Measurements from ENCODE around the gene GCGR. TPM values are rescaled to one million over a fixed set of nuclear protein-coding genes. Genes with fewer than 3 reads are reported as not detected.

GCGR gene
- total and polyA plus RNA-seq, 2 of the 13 experiments (the other 11 are each of a cell fraction or from before 2014, with no cell fraction given): 0.04 to 0.13 TPM

DNA sequence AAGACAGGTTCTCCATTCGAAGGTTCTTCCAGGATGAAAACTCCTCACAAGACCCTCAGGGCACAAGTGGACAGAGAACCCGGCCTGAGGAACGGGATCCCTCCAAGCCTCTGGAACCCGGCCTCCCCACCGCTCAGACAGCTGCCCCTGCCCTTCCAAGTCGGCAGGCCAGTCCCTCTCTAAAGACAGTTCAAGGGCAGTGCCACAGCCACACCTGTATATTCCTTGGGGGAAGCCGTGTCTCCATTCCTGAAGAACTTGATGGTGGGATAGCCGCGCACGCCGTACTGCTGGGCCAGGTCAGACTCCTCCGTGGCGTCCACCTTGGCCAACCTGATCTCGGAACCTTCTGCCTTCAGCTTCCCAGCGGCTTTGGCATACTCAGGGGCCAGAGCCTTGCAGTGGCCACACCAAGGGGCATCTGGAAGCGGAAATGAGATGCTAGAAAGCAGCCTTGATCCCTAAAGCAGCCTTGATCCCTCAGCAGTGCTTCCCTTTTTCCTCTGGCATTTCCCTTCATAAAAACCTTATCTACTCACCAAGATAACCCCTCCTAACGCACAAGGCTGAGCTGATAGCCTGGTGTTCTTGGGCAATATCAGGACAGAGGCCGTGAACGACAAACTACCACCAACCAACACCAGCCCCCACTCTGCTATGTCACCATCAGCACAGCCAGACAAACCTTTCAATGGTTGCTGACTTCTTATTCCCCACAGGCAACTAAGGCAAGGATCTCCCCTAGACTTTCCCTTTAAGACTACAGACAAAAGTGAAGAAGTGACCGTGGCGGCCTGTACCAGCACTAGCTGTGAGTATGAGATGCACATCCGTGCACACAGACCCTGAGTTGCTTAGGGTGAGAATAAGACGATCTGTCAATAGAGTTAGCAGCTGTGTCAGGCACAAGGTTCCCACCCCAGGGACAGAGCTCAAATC lies 55.3 kb downstream of the GCGR start (continued):
- TF ChIP-seq, protein P1, sequence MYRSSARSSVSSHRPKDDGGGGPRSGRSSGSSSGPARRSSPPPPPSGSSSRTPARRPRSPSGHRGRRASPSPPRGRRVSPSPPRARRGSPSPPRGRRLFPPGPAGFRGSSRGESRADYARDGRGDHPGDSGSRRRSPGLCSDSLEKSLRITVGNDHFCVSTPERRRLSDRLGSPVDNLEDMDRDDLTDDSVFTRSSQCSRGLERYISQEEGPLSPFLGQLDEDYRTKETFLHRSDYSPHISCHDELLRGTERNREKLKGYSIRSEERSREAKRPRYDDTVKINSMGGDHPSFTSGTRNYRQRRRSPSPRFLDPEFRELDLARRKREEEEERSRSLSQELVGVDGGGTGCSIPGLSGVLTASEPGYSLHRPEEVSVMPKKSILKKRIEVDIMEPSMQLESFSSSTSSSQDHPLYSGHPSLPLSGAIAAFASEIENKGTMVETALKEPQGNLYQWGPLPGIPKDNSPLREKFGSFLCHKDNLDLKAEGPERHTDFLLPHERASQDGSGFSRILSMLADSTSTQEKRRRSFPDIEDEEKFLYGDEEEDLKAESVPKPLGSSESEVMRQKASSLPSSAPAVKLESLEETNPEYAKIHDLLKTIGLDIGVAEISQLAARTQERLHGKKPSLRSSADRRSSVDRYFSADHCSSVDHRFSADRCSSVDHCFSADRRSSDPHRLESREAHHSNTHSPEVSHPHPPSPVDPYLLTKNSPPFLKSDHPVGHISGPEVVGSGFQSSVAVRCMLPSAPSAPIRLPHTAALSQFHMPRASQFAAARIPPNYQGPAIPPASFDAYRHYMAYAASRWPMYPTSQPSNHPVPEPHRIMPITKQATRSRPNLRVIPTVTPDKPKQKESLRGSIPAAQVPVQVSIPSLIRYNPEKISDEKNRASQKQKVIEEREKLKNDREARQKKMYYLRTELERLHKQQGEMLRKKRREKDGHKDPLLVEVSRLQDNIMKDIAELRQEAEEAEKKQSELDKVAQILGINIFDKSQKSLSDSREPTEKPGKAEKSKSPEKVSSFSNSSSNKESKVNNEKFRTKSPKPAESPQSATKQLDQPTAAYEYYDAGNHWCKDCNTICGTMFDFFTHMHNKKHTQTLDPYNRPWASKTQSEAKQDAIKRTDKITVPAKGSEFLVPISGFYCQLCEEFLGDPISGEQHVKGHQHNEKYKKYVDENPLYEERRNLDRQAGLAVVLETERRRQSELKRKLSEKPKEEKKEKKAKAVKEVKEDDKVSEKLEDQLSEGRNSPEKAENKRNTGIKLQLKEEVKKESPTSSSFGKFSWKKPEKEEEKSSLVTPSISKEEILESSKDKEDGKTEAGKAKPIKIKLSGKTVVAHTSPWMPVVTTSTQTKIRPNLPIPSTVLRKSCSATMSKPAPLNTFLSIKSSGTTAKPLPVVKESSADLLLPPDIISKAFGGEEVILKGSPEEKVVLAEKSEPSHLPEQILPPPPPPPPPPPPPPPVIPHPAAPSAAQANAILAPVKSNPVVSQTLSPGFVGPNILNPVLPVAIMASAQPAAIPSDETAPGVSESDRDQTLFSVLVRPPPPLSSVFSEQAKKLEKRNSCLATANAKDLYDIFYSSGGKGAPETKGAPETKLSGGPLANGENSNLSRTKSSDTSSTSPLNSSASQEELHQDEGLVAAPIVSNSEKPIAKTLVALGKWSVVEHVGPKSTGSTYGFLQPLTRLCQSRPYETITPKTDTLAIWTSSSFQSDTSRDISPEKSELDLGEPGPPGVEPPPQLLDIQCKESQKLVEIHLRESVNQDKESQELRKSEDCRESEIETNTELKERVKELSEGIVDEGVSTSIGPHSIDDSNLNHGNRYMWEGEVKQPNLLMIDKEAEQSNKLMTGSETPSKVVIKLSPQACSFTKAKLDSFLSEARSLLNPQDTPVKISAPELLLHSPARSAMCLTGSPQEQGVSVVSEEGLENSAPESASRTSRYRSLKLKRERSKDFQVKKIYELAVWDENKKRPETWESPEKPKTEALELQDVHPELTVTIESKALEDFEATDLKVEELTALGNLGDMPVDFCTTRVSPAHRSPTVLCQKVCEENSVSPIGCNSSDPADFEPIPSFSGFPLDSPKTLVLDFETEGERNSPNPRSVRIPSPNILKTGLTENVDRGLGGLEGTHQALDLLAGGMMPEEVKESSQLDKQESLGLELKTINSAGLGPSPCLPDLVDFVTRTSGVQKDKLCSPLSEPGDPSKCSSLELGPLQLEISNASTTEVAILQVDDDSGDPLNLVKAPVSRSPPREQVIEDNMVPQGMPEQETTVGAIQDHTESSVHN (CRISPR knock-in tag; IDR thresholded peaks at IDR 0.05): 0 out of 2 replicates have a peak, but pooled peaks have one; percentile 7
- peak; percentile 9; the same call in 1 of the 2 replicates for TF ChIP-seq SAFB2 (CRISPR knock-in tag; IDR thresholded peaks at IDR 0.05; ENCODE audit: borderline replicate concordance, low read depth)
- TF ChIP-seq, protein P2, sequence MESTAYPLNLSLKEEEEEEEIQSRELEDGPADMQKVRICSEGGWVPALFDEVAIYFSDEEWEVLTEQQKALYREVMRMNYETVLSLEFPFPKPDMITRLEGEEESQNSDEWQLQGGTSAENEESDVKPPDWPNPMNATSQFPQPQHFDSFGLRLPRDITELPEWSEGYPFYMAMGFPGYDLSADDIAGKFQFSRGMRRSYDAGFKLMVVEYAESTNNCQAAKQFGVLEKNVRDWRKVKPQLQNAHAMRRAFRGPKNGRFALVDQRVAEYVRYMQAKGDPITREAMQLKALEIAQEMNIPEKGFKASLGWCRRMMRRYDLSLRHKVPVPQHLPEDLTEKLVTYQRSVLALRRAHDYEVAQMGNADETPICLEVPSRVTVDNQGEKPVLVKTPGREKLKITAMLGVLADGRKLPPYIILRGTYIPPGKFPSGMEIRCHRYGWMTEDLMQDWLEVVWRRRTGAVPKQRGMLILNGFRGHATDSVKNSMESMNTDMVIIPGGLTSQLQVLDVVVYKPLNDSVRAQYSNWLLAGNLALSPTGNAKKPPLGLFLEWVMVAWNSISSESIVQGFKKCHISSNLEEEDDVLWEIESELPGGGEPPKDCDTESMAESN (CRISPR knock-in tag; conservative IDR thresholded peaks at IDR 0.05): 0 out of 2 replicates have a peak, but pooled peaks have one; percentile 24
- no peak for TF ChIP-seq ZSCAN21 (CRISPR knock-in tag; IDR thresholded peaks at IDR 0.05; ENCODE audit: borderline replicate concordance)
- TF ChIP-seq KDM3A (CRISPR knock-in tag; IDR thresholded peaks at IDR 0.05; ENCODE audit: low read depth): peak; percentile 8; the same call in 1 of the 2 replicates
- peak; percentile 4; the same call in 1 of the 2 replicates for TF ChIP-seq ZC3H4 (CRISPR knock-in tag; IDR thresholded peaks at IDR 0.05; ENCODE audit: borderline replicate concordance)
- no peak for TF ChIP-seq ELF4 (CRISPR knock-in tag; IDR thresholded peaks at IDR 0.05; ENCODE audit: borderline replicate concordance)
- peak; percentile 63 for TF ChIP-seq POLR2G (IDR thresholded peaks at IDR 0.05; ENCODE audit: low read depth, low read length)
- TF ChIP-seq SALL1 (CRISPR knock-in tag; IDR thresholded peaks at IDR 0.05): 0 out of 2 replicates have a peak, but pooled peaks have one; percentile 3
- no peak for TF ChIP-seq ATM (IDR thresholded peaks at IDR 0.05; ENCODE audit: borderline replicate concordance)
- TF ChIP-seq, protein P3, sequence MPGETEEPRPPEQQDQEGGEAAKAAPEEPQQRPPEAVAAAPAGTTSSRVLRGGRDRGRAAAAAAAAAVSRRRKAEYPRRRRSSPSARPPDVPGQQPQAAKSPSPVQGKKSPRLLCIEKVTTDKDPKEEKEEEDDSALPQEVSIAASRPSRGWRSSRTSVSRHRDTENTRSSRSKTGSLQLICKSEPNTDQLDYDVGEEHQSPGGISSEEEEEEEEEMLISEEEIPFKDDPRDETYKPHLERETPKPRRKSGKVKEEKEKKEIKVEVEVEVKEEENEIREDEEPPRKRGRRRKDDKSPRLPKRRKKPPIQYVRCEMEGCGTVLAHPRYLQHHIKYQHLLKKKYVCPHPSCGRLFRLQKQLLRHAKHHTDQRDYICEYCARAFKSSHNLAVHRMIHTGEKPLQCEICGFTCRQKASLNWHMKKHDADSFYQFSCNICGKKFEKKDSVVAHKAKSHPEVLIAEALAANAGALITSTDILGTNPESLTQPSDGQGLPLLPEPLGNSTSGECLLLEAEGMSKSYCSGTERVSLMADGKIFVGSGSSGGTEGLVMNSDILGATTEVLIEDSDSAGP (CRISPR knock-in tag; IDR thresholded peaks at IDR 0.05; ENCODE audit: borderline replicate concordance): 0 out of 2 replicates have a peak, but pooled peaks have one; percentile 7
- TF ChIP-seq GATAD2A (CRISPR knock-in tag; IDR thresholded peaks at IDR 0.05): no peak
- TF ChIP-seq ZNF136 (CRISPR knock-in tag; IDR thresholded peaks at IDR 0.05; ENCODE audit: low read depth): 0 out of 2 replicates have a peak, but pooled peaks have one; percentile 16
- 0 out of 2 replicates have a peak, but pooled peaks have one; percentile 50 for TF ChIP-seq ZBTB42 (CRISPR knock-in tag; IDR thresholded peaks at IDR 0.05)
- no peak for TF ChIP-seq NR3C1 (CRISPR knock-in tag; IDR thresholded peaks at IDR 0.05)
- peak; percentile 30; the same call in 1 of the 2 replicates for TF ChIP-seq ZNF619 (CRISPR knock-in tag; IDR thresholded peaks at IDR 0.05)

Measured in HepG2 (cell line).